Measurements from ENCODE around the gene UBE2Q2. TPM values are rescaled to one million over a fixed set of nuclear protein-coding genes. Genes with fewer than 3 reads are reported as not detected.

Gene UBE2Q2
- total RNA-seq, 1 donor from 2014 or later: 29.6 TPM

DNA sequence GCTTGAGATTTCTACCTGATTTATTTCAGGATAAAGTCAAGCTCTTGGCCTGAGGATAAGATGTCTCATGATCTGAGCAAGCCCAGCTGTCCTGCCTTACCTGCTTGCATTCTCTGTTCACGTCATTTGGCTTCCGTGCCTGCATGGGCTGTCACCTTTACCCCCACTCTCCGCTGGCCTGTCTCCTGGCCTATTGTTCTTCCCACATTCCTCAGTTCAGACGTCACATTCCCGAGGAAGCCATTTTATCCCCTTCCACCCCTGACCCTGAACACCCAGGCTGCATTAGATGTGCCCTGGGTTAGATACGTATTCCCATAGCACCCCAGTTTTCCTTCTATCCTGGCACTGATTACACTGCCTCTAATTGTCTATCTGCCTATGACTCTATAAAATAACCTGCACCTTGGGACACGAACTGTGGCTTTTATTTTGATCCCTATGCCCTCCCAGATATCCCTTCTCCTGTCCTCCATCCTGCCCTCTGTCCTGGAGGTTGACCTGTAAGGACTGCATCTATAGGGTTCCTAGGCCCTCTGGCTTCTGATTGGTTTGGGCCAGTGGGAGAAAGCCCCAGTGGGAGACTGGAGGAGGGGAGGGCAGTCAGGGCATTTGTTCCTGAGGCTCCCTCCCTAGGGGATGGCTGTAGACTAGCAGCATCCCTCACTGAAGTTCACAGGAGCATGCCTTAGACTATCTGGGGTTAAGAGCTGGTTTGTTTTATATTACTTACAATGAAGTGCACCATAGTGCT is 19.2 kb upstream of the UBE2Q2 start:
- Histone ChIP-seq H3K36me3 (no peaks in the 10 kb centered on the region), H3K9me3 (no peaks in the 10 kb centered on the region), H3K4me3 (no peak overlapping the region), H3K27ac (no peak overlapping the region), H3K4me1 (no peaks in the 10 kb centered on the region), H3K27me3 (peaks cover 3% of the 10 kb centered on the region)
- intact Hi-C loops (cut with DNase I): no loop called here
- ATAC-seq (no peak), DNase-seq (no peak)
- TF ChIP-seq, protein P1, sequence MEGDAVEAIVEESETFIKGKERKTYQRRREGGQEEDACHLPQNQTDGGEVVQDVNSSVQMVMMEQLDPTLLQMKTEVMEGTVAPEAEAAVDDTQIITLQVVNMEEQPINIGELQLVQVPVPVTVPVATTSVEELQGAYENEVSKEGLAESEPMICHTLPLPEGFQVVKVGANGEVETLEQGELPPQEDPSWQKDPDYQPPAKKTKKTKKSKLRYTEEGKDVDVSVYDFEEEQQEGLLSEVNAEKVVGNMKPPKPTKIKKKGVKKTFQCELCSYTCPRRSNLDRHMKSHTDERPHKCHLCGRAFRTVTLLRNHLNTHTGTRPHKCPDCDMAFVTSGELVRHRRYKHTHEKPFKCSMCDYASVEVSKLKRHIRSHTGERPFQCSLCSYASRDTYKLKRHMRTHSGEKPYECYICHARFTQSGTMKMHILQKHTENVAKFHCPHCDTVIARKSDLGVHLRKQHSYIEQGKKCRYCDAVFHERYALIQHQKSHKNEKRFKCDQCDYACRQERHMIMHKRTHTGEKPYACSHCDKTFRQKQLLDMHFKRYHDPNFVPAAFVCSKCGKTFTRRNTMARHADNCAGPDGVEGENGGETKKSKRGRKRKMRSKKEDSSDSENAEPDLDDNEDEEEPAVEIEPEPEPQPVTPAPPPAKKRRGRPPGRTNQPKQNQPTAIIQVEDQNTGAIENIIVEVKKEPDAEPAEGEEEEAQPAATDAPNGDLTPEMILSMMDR (IDR thresholded peaks at IDR 0.05): no peak

- no peaks in the 10 kb centered on the region for H3K36me3 ChIP-seq
- no peak overlapping the region for H3K27ac ChIP-seq
- ATAC-seq: no peak
- TF ChIP-seq, protein P1 (IDR thresholded peaks at IDR 0.05): no peak
- H3K4me3 ChIP-seq: no peak overlapping the region
- no peaks in the 10 kb centered on the region for H3K4me1 ChIP-seq
- no peak for DNase-seq
- H3K27me3 ChIP-seq: peaks cover 3% of the 10 kb centered on the region
- intact Hi-C loops (cut with DNase I): no loop called here
- H3K9me3 ChIP-seq: no peaks in the 10 kb centered on the region
Measured at GRCh38 chr15:75827691-75828090, 15.6 kb upstream of the UBE2Q2 start.

- no peak overlapping the region for H3K4me3 ChIP-seq
- no peaks in the 10 kb centered on the region for H3K9me3 ChIP-seq
- no peaks in the 10 kb centered on the region for H3K4me1 ChIP-seq
- ATAC-seq (no peak), DNase-seq (no peak)
- TF ChIP-seq, protein P1 (IDR thresholded peaks at IDR 0.05): no peak
- H3K27me3 ChIP-seq: peaks cover 3% of the 10 kb centered on the region
- no peaks in the 10 kb centered on the region for H3K36me3 ChIP-seq
- intact Hi-C loops (cut with DNase I): no loop called here
- H3K27ac ChIP-seq: no peak overlapping the region
Measured at GRCh38 chr15:75828429-75828828, 14.8 kb upstream of the UBE2Q2 start.

GRCh38 chr15:75830910-75831805 is 12.1 kb upstream of the UBE2Q2 start:
- peaks cover 1% of the 10 kb centered on the region for H3K27me3 ChIP-seq
- TF ChIP-seq, protein P1 (IDR thresholded peaks at IDR 0.05): no peak
- H3K4me3 ChIP-seq: no peak overlapping the region
- no peaks in the 10 kb centered on the region for H3K36me3 ChIP-seq
- no peaks in the 10 kb centered on the region for H3K9me3 ChIP-seq
- no peak for ATAC-seq
- H3K27ac ChIP-seq: no peak overlapping the region
- no peak for DNase-seq
- intact Hi-C loops (cut with DNase I): no loop called here
- H3K4me1 ChIP-seq: no peaks in the 10 kb centered on the region

- TF ChIP-seq, protein P1 (IDR thresholded peaks at IDR 0.05): no peak
- Histone ChIP-seq H3K9me3 (no peaks in the 10 kb centered on the region), H3K4me3 (no peak overlapping the region), H3K36me3 (no peaks in the 10 kb centered on the region), H3K27me3 (no peaks in the 10 kb centered on the region), H3K27ac (no peak overlapping the region), H3K4me1 (peaks cover 5% of the 10 kb centered on the region)
- DNase-seq: no peak
- no peak for ATAC-seq
- intact Hi-C loops (cut with DNase I): no loop called here
Measured at GRCh38 chr15:75831806-75832102, 11.5 kb upstream of the UBE2Q2 start.

Measured in upper lobe of right lung (tissue), 1 donor.